ENCODE measurements around the gene PCDHA12. TPM values are rescaled to one million over a fixed set of nuclear protein-coding genes. Genes with fewer than 3 reads are reported as not detected.

PCDHA12 gene
- total RNA-seq, 1 donor from 2014 or later, result 16.0 TPM

- no peak overlapping the region for H3K4me3 Mint-ChIP-seq (ENCODE audit: unreplicated experiment)
- H3K79me2 ChIP-seq (ENCODE audit: insufficient read depth, low read length), result no peaks in the 10 kb centered on the region
- FAIRE-seq, result no peak
- H3K36me3 ChIP-seq (ENCODE audit: insufficient read depth, low read length), result no peaks in the 10 kb centered on the region
- H3K27me3 ChIP-seq (ENCODE audit: insufficient read depth, low read length), result no peaks in the 10 kb centered on the region
- H3K27ac Mint-ChIP-seq (ENCODE audit: unreplicated experiment), result no peak overlapping the region
- peaks cover 36% of the 10 kb centered on the region for H3K36me3 Mint-ChIP-seq (ENCODE audit: low read depth, unreplicated experiment)
- H3K27ac ChIP-seq (ENCODE audit: low read depth, low read length), result no peak overlapping the region
- no peak overlapping the region for H3K4me2 ChIP-seq (ENCODE audit: low read length)
- H4K20me1 ChIP-seq (ENCODE audit: insufficient read depth, low read length), result no peaks in the 10 kb centered on the region
- peaks cover 34% of the 10 kb centered on the region for H3K9me3 ChIP-seq (ENCODE audit: insufficient read depth, low read depth, low read length)
- no peak for TF ChIP-seq CTCF (IDR thresholded peaks at IDR 0.05; ENCODE audit: insufficient read depth, low read depth, low read length)
- TF ChIP-seq EZH2 (IDR thresholded peaks at IDR 0.05; ENCODE audit: insufficient read depth, low read length), result no peak
- DNase-seq (ENCODE audit: low read depth), result no peak
- H3K4me3 ChIP-seq (ENCODE audit: insufficient read depth, low read depth, low read length), result no peak overlapping the region
- peaks cover 3% of the 10 kb centered on the region for H3K4me1 Mint-ChIP-seq (ENCODE audit: low read depth, unreplicated experiment)
- H3K9me3 Mint-ChIP-seq (ENCODE audit: unreplicated experiment), result peaks cover 17% of the 10 kb centered on the region
- H3K4me1 ChIP-seq (ENCODE audit: insufficient read depth, low read length), result no peaks in the 10 kb centered on the region
- H2AFZ ChIP-seq (ENCODE audit: low read depth, low read length), result no peak overlapping the region
- H3K27me3 Mint-ChIP-seq (ENCODE audit: low read depth, unreplicated experiment), result no peaks in the 10 kb centered on the region
- H3K9ac ChIP-seq (ENCODE audit: low read length), result no peak overlapping the region
Observed at GRCh38 chr5:140857987-140858240, 17.2 kb upstream of the PCDHA12 start.

GRCh38 chr5:140862441-140863295, 12.4 kb upstream of the PCDHA12 start:
- Histone ChIP-seq H3K9me3 (ENCODE audit: insufficient read depth, low read depth, low read length) (peaks cover 25% of the 10 kb centered on the region), H2AFZ (ENCODE audit: low read depth, low read length) (no peak overlapping the region), H3K27me3 (ENCODE audit: insufficient read depth, low read length) (no peaks in the 10 kb centered on the region), H4K20me1 (ENCODE audit: insufficient read depth, low read length) (no peaks in the 10 kb centered on the region), H3K79me2 (ENCODE audit: insufficient read depth, low read length) (no peaks in the 10 kb centered on the region), H3K4me1 (ENCODE audit: insufficient read depth, low read length) (no peaks in the 10 kb centered on the region), H3K36me3 (ENCODE audit: insufficient read depth, low read length) (no peaks in the 10 kb centered on the region), H3K9ac (ENCODE audit: low read length) (no peak overlapping the region), H3K27ac (ENCODE audit: low read depth, low read length) (no peak overlapping the region), H3K4me2 (ENCODE audit: low read length) (no peak overlapping the region), H3K4me3 (ENCODE audit: insufficient read depth, low read depth, low read length) (no peak overlapping the region)
- no peak for FAIRE-seq
- Mint-ChIP-seq H3K27me3 (ENCODE audit: low read depth, unreplicated experiment) (no peaks in the 10 kb centered on the region), H3K9me3 (ENCODE audit: unreplicated experiment) (peaks cover 11% of the 10 kb centered on the region), H3K27ac (ENCODE audit: unreplicated experiment) (no peak overlapping the region), H3K4me1 (ENCODE audit: low read depth, unreplicated experiment) (no peaks in the 10 kb centered on the region), H3K36me3 (ENCODE audit: low read depth, unreplicated experiment) (peaks cover 35% of the 10 kb centered on the region), H3K4me3 (ENCODE audit: unreplicated experiment) (no peak overlapping the region)
- no peak for TF ChIP-seq EZH2 (IDR thresholded peaks at IDR 0.05; ENCODE audit: insufficient read depth, low read length)
- no peak for TF ChIP-seq CTCF (IDR thresholded peaks at IDR 0.05; ENCODE audit: insufficient read depth, low read depth, low read length)
- DNase-seq (ENCODE audit: low read depth), result no peak
